ENCODE data around the gene ZBP1. TPM values are rescaled to one million over a fixed set of nuclear protein-coding genes. Genes with fewer than 3 reads are reported as not detected.

The ZBP1 gene
- polyA plus RNA-seq, 1 of the 3 experiments (the other 2 are of a cell fraction) = not detected

DNA sequence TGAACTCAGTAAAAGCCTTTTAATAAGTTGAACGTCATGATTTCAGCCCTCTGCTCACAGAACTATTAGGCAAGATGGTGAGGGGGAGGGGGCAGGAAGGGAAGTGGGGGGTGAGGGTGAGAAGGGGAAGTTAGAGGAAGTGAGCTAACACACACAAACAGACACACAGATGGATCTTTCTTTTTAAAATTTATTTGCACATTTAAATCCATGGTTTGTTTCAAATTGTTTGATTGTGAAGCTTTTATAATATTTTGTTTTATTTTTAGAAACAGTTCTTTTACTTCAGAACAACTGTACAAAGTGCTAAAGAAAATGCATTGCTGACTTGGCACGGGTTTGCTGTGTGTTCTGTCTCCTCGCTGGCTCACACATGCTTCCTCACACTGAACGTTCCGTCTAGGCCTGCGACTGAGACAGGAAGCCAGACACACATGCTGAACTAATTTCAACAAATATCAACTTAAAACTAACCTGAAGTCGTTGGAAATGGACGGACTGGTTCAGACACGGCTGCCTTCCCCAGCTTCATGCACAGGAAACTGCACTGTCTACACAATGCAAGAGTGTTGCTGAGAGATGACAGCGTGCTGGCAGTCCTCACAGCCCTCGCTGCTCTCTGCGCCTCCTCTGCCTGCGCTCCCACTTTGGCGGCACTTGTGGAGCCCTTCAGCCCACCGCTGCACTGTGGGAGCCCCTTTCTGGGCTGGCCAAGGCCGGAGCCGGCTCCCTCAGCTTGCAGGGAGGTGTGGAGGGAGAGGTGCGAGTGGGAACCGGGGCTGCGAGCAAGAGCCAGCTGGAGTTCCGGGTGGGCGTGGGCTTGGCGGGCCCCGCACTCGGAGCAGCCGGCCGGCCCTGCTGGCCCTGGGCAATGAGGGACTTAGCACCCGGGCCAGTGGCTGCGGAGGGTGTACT is 8.1 kb upstream of the ZBP1 start:
- Histone ChIP-seq H2AFZ (ENCODE audit: low read depth) (no peak overlapping the region), H3K27me3 (ENCODE audit: insufficient read depth) (no peaks in the 10 kb centered on the region), H3K9ac (no peak overlapping the region), H3F3A (replicated peaks; ENCODE audit: insufficient read depth) (no peaks in the 10 kb centered on the region), H3K36me3 (replicated peaks in 1 of 2; ENCODE audit: control insufficient read depth in 1 of 2, insufficient read depth in 2 of 2, low read length in 1 of 2) (no peaks in the 10 kb centered on the region), H3K4me2 (no peak overlapping the region), H3K9me3 (no peaks in the 10 kb centered on the region), H3K9me2 (no peaks in the 10 kb centered on the region), H3K27ac (ENCODE audit: low read depth in 2 of 2, low read length in 1 of 2) (peak overlapping the region in 1 of 2 experiments; percentile 60; a peak in 1 of 4 replicates), H3K4me3 (ENCODE audit: low read depth in 2 of 2, low read length in 1 of 2) (no peak overlapping the region), H3K79me2 (ENCODE audit: insufficient read depth) (no peaks in the 10 kb centered on the region), H3K4me1 (ENCODE audit: control insufficient read depth in 1 of 2, insufficient read depth in 2 of 2, low read depth in 1 of 2, low read length in 1 of 2) (peaks cover 0 to 9% of the 10 kb centered on the region in 2 experiments; a peak in 1 of 4 replicates), H4K20me1 (ENCODE audit: insufficient read depth) (no peaks in the 10 kb centered on the region)
- 66% methylated on average over 11 of the region's 29 CpGs for WGBS (ENCODE audit: low lambda C conversion rate)
- TF ChIP-seq TEAD4 (IDR thresholded peaks at IDR 0.05; ENCODE audit: borderline replicate concordance, insufficient read depth) (no peak), RAD21 (IDR thresholded peaks at IDR 0.05; ENCODE audit: low read length) (no peak), NRF1 (IDR thresholded peaks at IDR 0.05; ENCODE audit: low read depth, low read length) (no peak), JUND (IDR thresholded peaks at IDR 0.05) (no peak), NFIC (IDR thresholded peaks at IDR 0.05; ENCODE audit: borderline replicate concordance) (no peak), ELF1 (IDR thresholded peaks at IDR 0.05) (no peak), TCF12 (IDR thresholded peaks at IDR 0.05) (no peak), FOXJ3 (CRISPR knock-in tag; IDR thresholded peaks at IDR 0.05) (no peak), YY1 (IDR thresholded peaks at IDR 0.05; ENCODE audit: low read depth) (no peak), GATA2 (CRISPR knock-in tag; IDR thresholded peaks at IDR 0.05) (no peak)
- TF ChIP-seq, protein P1, sequence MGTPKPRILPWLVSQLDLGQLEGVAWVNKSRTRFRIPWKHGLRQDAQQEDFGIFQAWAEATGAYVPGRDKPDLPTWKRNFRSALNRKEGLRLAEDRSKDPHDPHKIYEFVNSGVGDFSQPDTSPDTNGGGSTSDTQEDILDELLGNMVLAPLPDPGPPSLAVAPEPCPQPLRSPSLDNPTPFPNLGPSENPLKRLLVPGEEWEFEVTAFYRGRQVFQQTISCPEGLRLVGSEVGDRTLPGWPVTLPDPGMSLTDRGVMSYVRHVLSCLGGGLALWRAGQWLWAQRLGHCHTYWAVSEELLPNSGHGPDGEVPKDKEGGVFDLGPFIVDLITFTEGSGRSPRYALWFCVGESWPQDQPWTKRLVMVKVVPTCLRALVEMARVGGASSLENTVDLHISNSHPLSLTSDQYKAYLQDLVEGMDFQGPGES (IDR thresholded peaks at IDR 0.05; ENCODE audit: low read depth, low read length) = no peak
- TF ChIP-seq, protein P2, sequence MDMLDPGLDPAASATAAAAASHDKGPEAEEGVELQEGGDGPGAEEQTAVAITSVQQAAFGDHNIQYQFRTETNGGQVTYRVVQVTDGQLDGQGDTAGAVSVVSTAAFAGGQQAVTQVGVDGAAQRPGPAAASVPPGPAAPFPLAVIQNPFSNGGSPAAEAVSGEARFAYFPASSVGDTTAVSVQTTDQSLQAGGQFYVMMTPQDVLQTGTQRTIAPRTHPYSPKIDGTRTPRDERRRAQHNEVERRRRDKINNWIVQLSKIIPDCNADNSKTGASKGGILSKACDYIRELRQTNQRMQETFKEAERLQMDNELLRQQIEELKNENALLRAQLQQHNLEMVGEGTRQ (IDR thresholded peaks at IDR 0.05; ENCODE audit: borderline replicate concordance, low read depth, low read length) = no peak
- TF ChIP-seq, protein P3, sequence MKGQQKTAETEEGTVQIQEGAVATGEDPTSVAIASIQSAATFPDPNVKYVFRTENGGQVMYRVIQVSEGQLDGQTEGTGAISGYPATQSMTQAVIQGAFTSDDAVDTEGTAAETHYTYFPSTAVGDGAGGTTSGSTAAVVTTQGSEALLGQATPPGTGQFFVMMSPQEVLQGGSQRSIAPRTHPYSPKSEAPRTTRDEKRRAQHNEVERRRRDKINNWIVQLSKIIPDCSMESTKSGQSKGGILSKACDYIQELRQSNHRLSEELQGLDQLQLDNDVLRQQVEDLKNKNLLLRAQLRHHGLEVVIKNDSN (IDR thresholded peaks at IDR 0.05; ENCODE audit: borderline replicate concordance, low read depth) = no peak
- TF ChIP-seq, protein P4, sequence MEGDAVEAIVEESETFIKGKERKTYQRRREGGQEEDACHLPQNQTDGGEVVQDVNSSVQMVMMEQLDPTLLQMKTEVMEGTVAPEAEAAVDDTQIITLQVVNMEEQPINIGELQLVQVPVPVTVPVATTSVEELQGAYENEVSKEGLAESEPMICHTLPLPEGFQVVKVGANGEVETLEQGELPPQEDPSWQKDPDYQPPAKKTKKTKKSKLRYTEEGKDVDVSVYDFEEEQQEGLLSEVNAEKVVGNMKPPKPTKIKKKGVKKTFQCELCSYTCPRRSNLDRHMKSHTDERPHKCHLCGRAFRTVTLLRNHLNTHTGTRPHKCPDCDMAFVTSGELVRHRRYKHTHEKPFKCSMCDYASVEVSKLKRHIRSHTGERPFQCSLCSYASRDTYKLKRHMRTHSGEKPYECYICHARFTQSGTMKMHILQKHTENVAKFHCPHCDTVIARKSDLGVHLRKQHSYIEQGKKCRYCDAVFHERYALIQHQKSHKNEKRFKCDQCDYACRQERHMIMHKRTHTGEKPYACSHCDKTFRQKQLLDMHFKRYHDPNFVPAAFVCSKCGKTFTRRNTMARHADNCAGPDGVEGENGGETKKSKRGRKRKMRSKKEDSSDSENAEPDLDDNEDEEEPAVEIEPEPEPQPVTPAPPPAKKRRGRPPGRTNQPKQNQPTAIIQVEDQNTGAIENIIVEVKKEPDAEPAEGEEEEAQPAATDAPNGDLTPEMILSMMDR (IDR thresholded peaks at IDR 0.05) = no peak
- TF ChIP-seq, protein P5, sequence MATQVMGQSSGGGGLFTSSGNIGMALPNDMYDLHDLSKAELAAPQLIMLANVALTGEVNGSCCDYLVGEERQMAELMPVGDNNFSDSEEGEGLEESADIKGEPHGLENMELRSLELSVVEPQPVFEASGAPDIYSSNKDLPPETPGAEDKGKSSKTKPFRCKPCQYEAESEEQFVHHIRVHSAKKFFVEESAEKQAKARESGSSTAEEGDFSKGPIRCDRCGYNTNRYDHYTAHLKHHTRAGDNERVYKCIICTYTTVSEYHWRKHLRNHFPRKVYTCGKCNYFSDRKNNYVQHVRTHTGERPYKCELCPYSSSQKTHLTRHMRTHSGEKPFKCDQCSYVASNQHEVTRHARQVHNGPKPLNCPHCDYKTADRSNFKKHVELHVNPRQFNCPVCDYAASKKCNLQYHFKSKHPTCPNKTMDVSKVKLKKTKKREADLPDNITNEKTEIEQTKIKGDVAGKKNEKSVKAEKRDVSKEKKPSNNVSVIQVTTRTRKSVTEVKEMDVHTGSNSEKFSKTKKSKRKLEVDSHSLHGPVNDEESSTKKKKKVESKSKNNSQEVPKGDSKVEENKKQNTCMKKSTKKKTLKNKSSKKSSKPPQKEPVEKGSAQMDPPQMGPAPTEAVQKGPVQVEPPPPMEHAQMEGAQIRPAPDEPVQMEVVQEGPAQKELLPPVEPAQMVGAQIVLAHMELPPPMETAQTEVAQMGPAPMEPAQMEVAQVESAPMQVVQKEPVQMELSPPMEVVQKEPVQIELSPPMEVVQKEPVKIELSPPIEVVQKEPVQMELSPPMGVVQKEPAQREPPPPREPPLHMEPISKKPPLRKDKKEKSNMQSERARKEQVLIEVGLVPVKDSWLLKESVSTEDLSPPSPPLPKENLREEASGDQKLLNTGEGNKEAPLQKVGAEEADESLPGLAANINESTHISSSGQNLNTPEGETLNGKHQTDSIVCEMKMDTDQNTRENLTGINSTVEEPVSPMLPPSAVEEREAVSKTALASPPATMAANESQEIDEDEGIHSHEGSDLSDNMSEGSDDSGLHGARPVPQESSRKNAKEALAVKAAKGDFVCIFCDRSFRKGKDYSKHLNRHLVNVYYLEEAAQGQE (IDR thresholded peaks at IDR 0.05; ENCODE audit: low read depth, low read length) = no peak
- TF ChIP-seq, protein P6, sequence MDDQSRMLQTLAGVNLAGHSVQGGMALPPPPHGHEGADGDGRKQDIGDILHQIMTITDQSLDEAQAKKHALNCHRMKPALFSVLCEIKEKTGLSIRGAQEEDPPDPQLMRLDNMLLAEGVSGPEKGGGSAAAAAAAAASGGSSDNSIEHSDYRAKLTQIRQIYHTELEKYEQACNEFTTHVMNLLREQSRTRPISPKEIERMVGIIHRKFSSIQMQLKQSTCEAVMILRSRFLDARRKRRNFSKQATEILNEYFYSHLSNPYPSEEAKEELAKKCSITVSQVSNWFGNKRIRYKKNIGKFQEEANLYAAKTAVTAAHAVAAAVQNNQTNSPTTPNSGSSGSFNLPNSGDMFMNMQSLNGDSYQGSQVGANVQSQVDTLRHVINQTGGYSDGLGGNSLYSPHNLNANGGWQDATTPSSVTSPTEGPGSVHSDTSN (IDR thresholded peaks at IDR 0.05) = no peak
- TF ChIP-seq, protein P7, sequence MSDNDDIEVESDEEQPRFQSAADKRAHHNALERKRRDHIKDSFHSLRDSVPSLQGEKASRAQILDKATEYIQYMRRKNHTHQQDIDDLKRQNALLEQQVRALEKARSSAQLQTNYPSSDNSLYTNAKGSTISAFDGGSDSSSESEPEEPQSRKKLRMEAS (IDR thresholded peaks at IDR 0.05; ENCODE audit: low read depth) = no peak
- TF ChIP-seq, protein P8, sequence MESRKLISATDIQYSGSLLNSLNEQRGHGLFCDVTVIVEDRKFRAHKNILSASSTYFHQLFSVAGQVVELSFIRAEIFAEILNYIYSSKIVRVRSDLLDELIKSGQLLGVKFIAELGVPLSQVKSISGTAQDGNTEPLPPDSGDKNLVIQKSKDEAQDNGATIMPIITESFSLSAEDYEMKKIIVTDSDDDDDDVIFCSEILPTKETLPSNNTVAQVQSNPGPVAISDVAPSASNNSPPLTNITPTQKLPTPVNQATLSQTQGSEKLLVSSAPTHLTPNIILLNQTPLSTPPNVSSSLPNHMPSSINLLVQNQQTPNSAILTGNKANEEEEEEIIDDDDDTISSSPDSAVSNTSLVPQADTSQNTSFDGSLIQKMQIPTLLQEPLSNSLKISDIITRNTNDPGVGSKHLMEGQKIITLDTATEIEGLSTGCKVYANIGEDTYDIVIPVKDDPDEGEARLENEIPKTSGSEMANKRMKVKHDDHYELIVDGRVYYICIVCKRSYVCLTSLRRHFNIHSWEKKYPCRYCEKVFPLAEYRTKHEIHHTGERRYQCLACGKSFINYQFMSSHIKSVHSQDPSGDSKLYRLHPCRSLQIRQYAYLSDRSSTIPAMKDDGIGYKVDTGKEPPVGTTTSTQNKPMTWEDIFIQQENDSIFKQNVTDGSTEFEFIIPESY (IDR thresholded peaks at IDR 0.05; ENCODE audit: borderline replicate concordance, low read depth) = no peak
- ChIA-PET CTCF (interaction anchor here (0.8 to 4.5 kb wide), 9 partner anchors 10 to 582 kb away, joined by 3 to 20 read pairs (median 3); no protein-coding TSS in a partner anchor), POLR2A (no interaction called here)
- no peak for DNase-seq
